GM23338 (cell line): ENCODE data around the gene RTN4RL1. TPM values are rescaled to one million over a fixed set of nuclear protein-coding genes. Genes with fewer than 3 reads are reported as not detected.

Experiments used
- ATAC-seq: fragments of 200-7000 bp; cut with Tn5 transposase; 3 replicates; pipeline ENCODE4 v1.9.1; 2020
- DNase-seq: peaks from one replicate; pipeline ENCODE4 v3.0.0-alpha.2; 2015; ENCODE audit warnings: low spot score
- H2AFZ ChIP-seq: fragments of 200-600 bp; sonication (generic); 2 replicates; pipeline ENCODE4 v1.8.0; 2016; ENCODE audit warnings: antibody characterized with exemption, mild to moderate bottlenecking, moderate library complexity
- H3F3A ChIP-seq: fragments of 200-600 bp; sonication (generic); replicated peaks from 2 replicates; pipeline ENCODE4 v1.8.0; 2017; ENCODE audit warnings: antibody characterized with exemption, mixed run types, low read depth
- H3K27ac ChIP-seq: fragments of 200-600 bp; sonication (generic); 2 replicates; pipeline ENCODE4 v1.6.1; 2016; ENCODE audit warnings: low read depth
- H3K27me3 ChIP-seq: fragments of 200-600 bp; sonication (generic); 2 replicates; pipeline ENCODE4 v1.8.0; 2016; ENCODE audit warnings: mild to moderate bottlenecking, mixed run types, moderate library complexity; ENCODE audit not compliant: insufficient read depth
- H3K36me3 ChIP-seq: fragments of 200-600 bp; sonication (generic); 2 replicates; pipeline ENCODE4 v1.8.0; 2016; ENCODE audit warnings: mild to moderate bottlenecking; ENCODE audit not compliant: insufficient read depth
- H3K4me1 ChIP-seq: fragments of 200-600 bp; sonication (generic); 2 replicates; pipeline ENCODE4 v1.8.0; 2016; ENCODE audit warnings: mild to moderate bottlenecking, moderate library complexity; ENCODE audit not compliant: insufficient read depth
- H3K4me2 ChIP-seq: fragments of 200-600 bp; sonication (generic); 2 replicates; pipeline ENCODE4 v1.7.1; 2017; ENCODE audit warnings: mixed run types
- H3K4me3 ChIP-seq: fragments of 200-600 bp; sonication (generic); 2 replicates; pipeline ENCODE4 v1.6.1; 2016; ENCODE audit warnings: mixed run types
- H3K79me2 ChIP-seq: fragments of 200-600 bp; sonication (generic); replicated peaks from 2 replicates; pipeline ENCODE4 v1.8.0; 2017; ENCODE audit warnings: mild to moderate bottlenecking; ENCODE audit not compliant: insufficient read depth
- H3K9me2 ChIP-seq: fragments of 200-600 bp; sonication (generic); 2 replicates; pipeline ENCODE4 v1.8.0; 2017; ENCODE audit not compliant: insufficient read depth
- H4K20me1 ChIP-seq: fragments of 200-600 bp; sonication (generic); replicated peaks from 2 replicates; pipeline ENCODE4 v1.8.0; 2017; ENCODE audit warnings: mild to moderate bottlenecking; ENCODE audit not compliant: insufficient read depth
- H3K27ac Mint-ChIP-seq: 2 replicates; pipeline ENCODE4 v1.8.0; 2020; ENCODE audit warnings: inconsistent platforms, mild to moderate bottlenecking, moderate library complexity, mixed read lengths
- H3K27me3 Mint-ChIP-seq: 3 replicates; pipeline ENCODE4 v1.8.0; 2022; ENCODE audit warnings: low read depth, mild to moderate bottlenecking, moderate library complexity, mixed read lengths, inconsistent platforms; ENCODE audit not compliant: insufficient read depth, poor library complexity
- H3K36me3 Mint-ChIP-seq: 3 replicates; pipeline ENCODE4 v1.8.0; 2021; ENCODE audit warnings: low read depth, mild to moderate bottlenecking, inconsistent platforms, moderate library complexity, mixed read lengths
- H3K4me1 Mint-ChIP-seq: 3 replicates; pipeline ENCODE4 v1.8.0; 2020; ENCODE audit warnings: mild to moderate bottlenecking, inconsistent platforms, mixed read lengths
- H3K4me3 Mint-ChIP-seq: 3 replicates; pipeline ENCODE4 v1.8.0; 2021; ENCODE audit warnings: moderate library complexity, mild to moderate bottlenecking, inconsistent platforms, mixed read lengths
- H3K9me3 Mint-ChIP-seq: 3 replicates; pipeline ENCODE4 v1.8.0; 2020; ENCODE audit warnings: moderate library complexity, mild to moderate bottlenecking, inconsistent platforms, mixed read lengths
- CREB1 ChIP-seq: fragments of 250-450 bp; sonication (Bioruptor Pico); IDR thresholded peaks from 2 replicates; pipeline ENCODE4 v1.5.0; 2020; ENCODE audit warnings: low read depth, mild to moderate bottlenecking, moderate library complexity
- CTCF ChIP-seq, 2 experiments: fragments of 200-600 bp in 1 of 2; sonication (generic) in 1 of 2; conservative IDR thresholded peaks; 2 replicates each; pipeline versions ENCODE4 v1.5.1 to v1.6.1; 2016 to 2017; ENCODE audit warnings: antibody characterized with exemption in 2 of 2, low read depth in 2 of 2, mild to moderate bottlenecking in 2 of 2, moderate library complexity in 1 of 2
- EZH2 ChIP-seq: fragments of 200-600 bp; sonication (generic); IDR thresholded peaks from one replicate; pipeline ENCODE4 v1.8.0; 2017; ENCODE audit warnings: antibody characterized with exemption, mild to moderate bottlenecking, low read depth; ENCODE audit not compliant: unreplicated experiment
- POLR2AphosphoS5 ChIP-seq: IDR thresholded peaks from 2 replicates; pipeline ENCODE4 v1.6.1; 2016; ENCODE audit warnings: antibody characterized with exemption, low read depth
- REST ChIP-seq: IDR thresholded peaks from one replicate; pipeline ENCODE4 v1.6.1; 2018; ENCODE audit warnings: antibody characterized with exemption; ENCODE audit not compliant: unreplicated experiment
- STAT1 ChIP-seq: IDR thresholded peaks from one replicate; pipeline ENCODE4 v1.6.1; 2016; ENCODE audit warnings: antibody characterized with exemption; ENCODE audit not compliant: unreplicated experiment
- ZNF114 ChIP-seq: fragments of 250-450 bp; sonication (Bioruptor Pico); IDR thresholded peaks from 2 replicates; pipeline ENCODE4 v1.5.0; 2020; ENCODE audit warnings: mild to moderate bottlenecking, moderate library complexity
- ZNF331 ChIP-seq: fragments of 250-450 bp; sonication (Bioruptor Pico); IDR thresholded peaks from 2 replicates; pipeline ENCODE4 v1.5.0; 2020; ENCODE audit warnings: low read depth, mild to moderate bottlenecking, moderate library complexity
- ZNF462 ChIP-seq: fragments of 250-450 bp; sonication (Bioruptor Pico); IDR thresholded peaks from 2 replicates; pipeline ENCODE4 v1.5.0; 2020; ENCODE audit warnings: mild to moderate bottlenecking, moderate library complexity
- polyA plus RNA-seq: library from polyadenylated mRNA; unstranded; fragments of >200 nt; fragmentation: Nextera tagmentation; extraction: Ambion mirVana; gene quantifications from 2 replicates; pipeline ENCODE4 v1.2.1, GENCODE V29; 2016
- total RNA-seq: library from RNA; depleted of rRNA; stranded (reverse); fragments of >200 nt; shearing (Covaris generic); gene quantifications from 2 replicates; pipeline ENCODE4 v1.2.3, GENCODE V29; 2014
- TF ChIP-seq, protein P1 (sequence below): IDR thresholded peaks from 2 replicates; pipeline ENCODE4 v1.6.1; 2016; ENCODE audit warnings: antibody characterized with exemption

RTN4RL1 gene
- total and polyA plus RNA-seq, 2 experiments from 2014 or later = 0.17 TPM; not detected in 1

DNA sequence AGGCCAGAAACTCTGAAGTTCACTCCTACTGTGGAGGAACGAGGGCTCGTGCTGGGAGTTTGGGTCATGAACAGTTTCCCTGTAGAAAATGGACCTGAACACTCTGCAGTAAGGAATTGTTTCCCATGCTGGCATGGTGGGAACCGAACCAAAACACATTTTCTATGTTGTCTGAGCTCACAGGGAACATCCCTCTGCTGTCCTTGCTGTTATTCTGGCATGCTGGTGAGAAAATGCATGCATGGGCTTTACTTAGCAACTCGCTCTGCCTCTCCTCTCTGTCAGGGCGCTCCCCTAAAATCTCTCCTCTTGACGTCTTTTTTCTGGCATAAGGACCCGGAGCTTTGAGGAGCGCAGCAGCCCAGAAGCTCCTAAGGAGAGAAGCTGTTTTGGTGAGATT, 5.4 kb downstream of the RTN4RL1 start:
- no peak for ATAC-seq
- no peak overlapping the region for H3K4me3 Mint-ChIP-seq

More for the DNA sequence above, 5.4 kb downstream of the RTN4RL1 start:
- no peak overlapping the region for H2AFZ ChIP-seq
- H3K9me2 ChIP-seq = no peaks in the 10 kb centered on the region
- Mint-ChIP-seq H3K36me3 (no peaks in the 10 kb centered on the region), H3K27me3 (peaks cover 64% of the 10 kb centered on the region), H3K4me1 (peaks cover 3% of the 10 kb centered on the region; the same call in 2 of the 3 replicates), H3K9me3 (no peaks in the 10 kb centered on the region), H3K27ac (no peak overlapping the region)
- H4K20me1 ChIP-seq = no peaks in the 10 kb centered on the region
- H3K4me1 ChIP-seq = peaks cover 4% of the 10 kb centered on the region; the same call in 1 of the 2 replicates
- H3K79me2 ChIP-seq = no peaks in the 10 kb centered on the region
- H3K4me3 ChIP-seq = no peak overlapping the region
- no peak overlapping the region for H3K27ac ChIP-seq
- no peaks in the 10 kb centered on the region for H3K36me3 ChIP-seq
- H3K27me3 ChIP-seq = peaks cover 59% of the 10 kb centered on the region
- no peak overlapping the region for H3K4me2 ChIP-seq
- no peaks in the 10 kb centered on the region for H3F3A ChIP-seq
- no peak for TF ChIP-seq ZNF462 (CRISPR knock-in tag)
- no peak for TF ChIP-seq CREB1 (CRISPR knock-in tag)
- TF ChIP-seq STAT1 = no peak
- no peak for TF ChIP-seq EZH2
- no peak for TF ChIP-seq POLR2AphosphoS5
- no peak for TF ChIP-seq ZNF114 (CRISPR knock-in tag)
- no peak for TF ChIP-seq CTCF (conservative IDR thresholded peaks at IDR 0.05; ENCODE audit: low read depth in 2 of 2)
- no peak for TF ChIP-seq REST
- TF ChIP-seq, protein P1, sequence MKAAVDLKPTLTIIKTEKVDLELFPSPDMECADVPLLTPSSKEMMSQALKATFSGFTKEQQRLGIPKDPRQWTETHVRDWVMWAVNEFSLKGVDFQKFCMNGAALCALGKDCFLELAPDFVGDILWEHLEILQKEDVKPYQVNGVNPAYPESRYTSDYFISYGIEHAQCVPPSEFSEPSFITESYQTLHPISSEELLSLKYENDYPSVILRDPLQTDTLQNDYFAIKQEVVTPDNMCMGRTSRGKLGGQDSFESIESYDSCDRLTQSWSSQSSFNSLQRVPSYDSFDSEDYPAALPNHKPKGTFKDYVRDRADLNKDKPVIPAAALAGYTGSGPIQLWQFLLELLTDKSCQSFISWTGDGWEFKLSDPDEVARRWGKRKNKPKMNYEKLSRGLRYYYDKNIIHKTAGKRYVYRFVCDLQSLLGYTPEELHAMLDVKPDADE = no peak
- no peak for TF ChIP-seq ZNF331 (CRISPR knock-in tag)
- no peak for DNase-seq
